Smooth muscle cell (in vitro differentiated cells): ENCODE data around the gene MYADML2. TPM values are rescaled to one million over a fixed set of nuclear protein-coding genes. Genes with fewer than 3 reads are reported as not detected.

Source experiments
- DNase-seq: peaks from one replicate; lab custom pipeline; 2025; ENCODE audit not compliant: unreplicated experiment; lab: John Stamatoyannopoulos, UW
- H2AFZ ChIP-seq: fragments of 200-600 bp; sonication (generic); 2 replicates; pipeline ENCODE4 v1.6.0; 2016; ENCODE audit warnings: antibody characterized with exemption, low read depth, mild to moderate bottlenecking
- H3F3A ChIP-seq: fragments of 200-600 bp; sonication (generic); 2 replicates; pipeline ENCODE4 v1.6.0; 2017; ENCODE audit warnings: antibody characterized with exemption, low read depth
- H3K27ac ChIP-seq: fragments of 200-600 bp; sonication (generic); 2 replicates; pipeline ENCODE4 v1.5.1; 2016; ENCODE audit warnings: low read depth, mild to moderate bottlenecking
- H3K27me3 ChIP-seq: fragments of 200-600 bp; sonication (generic); 2 replicates; pipeline ENCODE4 v1.6.1; 2016; ENCODE audit warnings: low read depth, mild to moderate bottlenecking
- H3K36me3 ChIP-seq: fragments of 200-600 bp; sonication (generic); 2 replicates; pipeline ENCODE4 v1.5.1; 2016; ENCODE audit warnings: low read depth
- H3K4me1 ChIP-seq: fragments of 200-600 bp; sonication (generic); 2 replicates; pipeline ENCODE4 v1.5.1; 2016; ENCODE audit warnings: low read depth
- H3K4me2 ChIP-seq: fragments of 200-600 bp; sonication (generic); 2 replicates; pipeline ENCODE4 v1.6.0; 2016; ENCODE audit warnings: mild to moderate bottlenecking
- H3K4me3 ChIP-seq: fragments of 200-600 bp; sonication (generic); 2 replicates; pipeline ENCODE4 v1.5.1; 2016; ENCODE audit warnings: mild to moderate bottlenecking
- H3K79me2 ChIP-seq: fragments of 200-600 bp; sonication (generic); 2 replicates; pipeline ENCODE4 v1.6.0; 2016; ENCODE audit warnings: low read depth, mild to moderate bottlenecking
- H3K9ac ChIP-seq: fragments of 200-600 bp; sonication (generic); 2 replicates; pipeline ENCODE4 v1.6.0; 2016; ENCODE audit warnings: low read depth
- H3K9me3 ChIP-seq: fragments of 200-600 bp; sonication (generic); replicated peaks from 2 replicates; pipeline ENCODE4 v1.5.1; 2016; ENCODE audit warnings: low read depth
- H4K20me1 ChIP-seq: fragments of 200-600 bp; sonication (generic); 2 replicates; pipeline ENCODE4 v1.6.0; 2016; ENCODE audit warnings: low read depth
- WGBS: methylation state at CpG from one replicate; pipeline ENCODE4 v1.1.7; 2016; ENCODE audit warnings: low lambda C conversion rate; 5-methylcytosine and 5-hydroxymethylcytosine counted together
- polyA plus RNA-seq: library from polyadenylated mRNA; unstranded; fragments of >200 nt; fragmentation: Nextera tagmentation; extraction: Ambion mirVana; gene quantifications from 2 replicates; pipeline ENCODE4 v1.2.1, GENCODE V29; 2016
- total RNA-seq: library from RNA; depleted of rRNA; stranded (reverse); fragments of >200 nt; gene quantifications from 2 replicates; pipeline ENCODE4 v1.2.3, GENCODE V29; 2014
- TF ChIP-seq, protein P1 (sequence below): fragments of 200-600 bp; sonication (generic); IDR thresholded peaks from 2 replicates; pipeline ENCODE4 v1.5.1; 2017; ENCODE audit warnings: borderline replicate concordance, mild to moderate bottlenecking, antibody characterized with exemption; ENCODE audit not compliant: insufficient read depth, poor library complexity, severe bottlenecking

MYADML2 gene
- total and polyA plus RNA-seq, 2 experiments from 2014 or later = not detected

DNA sequence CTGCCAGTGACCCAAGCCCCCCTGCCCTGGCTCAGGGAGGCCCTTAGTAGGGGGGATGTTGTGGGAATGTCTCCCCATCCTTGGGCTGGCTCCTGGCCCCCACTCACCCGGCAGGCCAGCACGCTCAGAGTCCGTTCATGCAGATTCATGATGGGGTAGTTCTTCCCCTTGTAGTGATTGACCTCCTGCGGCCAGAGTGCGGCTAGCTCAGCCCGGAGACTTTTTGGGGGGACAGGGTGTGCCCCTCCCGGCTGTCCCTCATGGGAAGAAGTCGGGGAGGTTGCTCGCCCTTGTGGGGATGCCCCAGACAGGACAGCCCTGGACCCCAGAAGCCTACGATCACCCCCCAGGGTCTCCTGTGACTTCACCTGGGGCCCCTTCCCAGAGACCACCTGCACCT lies 41.0 kb downstream of the MYADML2 start:
- Histone ChIP-seq H2AFZ (no peak overlapping the region), H3K36me3 (no peaks in the 10 kb centered on the region), H3K4me3 (no peak overlapping the region), H3K27ac (no peak overlapping the region), H3F3A (no peaks in the 10 kb centered on the region), H3K79me2 (peaks cover 10% of the 10 kb centered on the region), H3K27me3 (no peaks in the 10 kb centered on the region), H3K4me2 (no peak overlapping the region), H3K9me3 (no peaks in the 10 kb centered on the region), H3K4me1 (peaks cover 7% of the 10 kb centered on the region), H3K9ac (no peak overlapping the region), H4K20me1 (peaks cover 19% of the 10 kb centered on the region)
- WGBS = 98% methylated on average over 10 of the region's 10 CpGs
- TF ChIP-seq, protein P1, sequence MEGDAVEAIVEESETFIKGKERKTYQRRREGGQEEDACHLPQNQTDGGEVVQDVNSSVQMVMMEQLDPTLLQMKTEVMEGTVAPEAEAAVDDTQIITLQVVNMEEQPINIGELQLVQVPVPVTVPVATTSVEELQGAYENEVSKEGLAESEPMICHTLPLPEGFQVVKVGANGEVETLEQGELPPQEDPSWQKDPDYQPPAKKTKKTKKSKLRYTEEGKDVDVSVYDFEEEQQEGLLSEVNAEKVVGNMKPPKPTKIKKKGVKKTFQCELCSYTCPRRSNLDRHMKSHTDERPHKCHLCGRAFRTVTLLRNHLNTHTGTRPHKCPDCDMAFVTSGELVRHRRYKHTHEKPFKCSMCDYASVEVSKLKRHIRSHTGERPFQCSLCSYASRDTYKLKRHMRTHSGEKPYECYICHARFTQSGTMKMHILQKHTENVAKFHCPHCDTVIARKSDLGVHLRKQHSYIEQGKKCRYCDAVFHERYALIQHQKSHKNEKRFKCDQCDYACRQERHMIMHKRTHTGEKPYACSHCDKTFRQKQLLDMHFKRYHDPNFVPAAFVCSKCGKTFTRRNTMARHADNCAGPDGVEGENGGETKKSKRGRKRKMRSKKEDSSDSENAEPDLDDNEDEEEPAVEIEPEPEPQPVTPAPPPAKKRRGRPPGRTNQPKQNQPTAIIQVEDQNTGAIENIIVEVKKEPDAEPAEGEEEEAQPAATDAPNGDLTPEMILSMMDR = no peak
- no peak for DNase-seq

DNA sequence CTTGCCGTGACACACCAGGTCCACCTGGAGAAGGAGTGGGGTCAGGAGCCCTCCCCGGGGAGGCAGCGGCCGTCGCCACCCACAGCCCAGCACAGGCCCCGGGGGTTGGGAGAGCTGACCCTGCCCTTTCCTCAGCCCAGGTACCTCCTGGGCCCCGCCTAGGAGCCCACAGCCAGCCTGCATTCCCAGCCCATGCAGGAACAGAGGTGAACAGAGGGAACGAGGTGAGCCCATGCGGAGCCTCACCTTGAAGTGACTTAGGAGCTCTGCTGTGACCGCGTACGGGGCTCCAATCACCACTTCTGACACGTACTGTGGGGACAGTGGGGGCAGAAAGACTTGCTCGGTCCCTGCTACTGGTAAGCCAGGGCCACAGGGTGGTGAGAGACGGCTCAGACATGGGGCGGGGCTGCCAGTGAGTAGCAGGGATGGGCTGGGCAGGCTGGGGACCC lies 41.6 kb downstream of the MYADML2 start:
- Histone ChIP-seq H3K79me2 (peaks cover 6% of the 10 kb centered on the region), H3K4me1 (peaks cover 6% of the 10 kb centered on the region), H3F3A (no peaks in the 10 kb centered on the region), H3K27ac (no peak overlapping the region), H3K4me3 (no peak overlapping the region), H3K9ac (no peak overlapping the region), H3K4me2 (no peak overlapping the region), H3K27me3 (no peaks in the 10 kb centered on the region), H3K36me3 (no peaks in the 10 kb centered on the region), H2AFZ (no peak overlapping the region), H3K9me3 (no peaks in the 10 kb centered on the region), H4K20me1 (peaks cover 17% of the 10 kb centered on the region)
- WGBS = 96% methylated on average over 16 of the region's 16 CpGs
- TF ChIP-seq, protein P1 = no peak
- DNase-seq = no peak

DNA sequence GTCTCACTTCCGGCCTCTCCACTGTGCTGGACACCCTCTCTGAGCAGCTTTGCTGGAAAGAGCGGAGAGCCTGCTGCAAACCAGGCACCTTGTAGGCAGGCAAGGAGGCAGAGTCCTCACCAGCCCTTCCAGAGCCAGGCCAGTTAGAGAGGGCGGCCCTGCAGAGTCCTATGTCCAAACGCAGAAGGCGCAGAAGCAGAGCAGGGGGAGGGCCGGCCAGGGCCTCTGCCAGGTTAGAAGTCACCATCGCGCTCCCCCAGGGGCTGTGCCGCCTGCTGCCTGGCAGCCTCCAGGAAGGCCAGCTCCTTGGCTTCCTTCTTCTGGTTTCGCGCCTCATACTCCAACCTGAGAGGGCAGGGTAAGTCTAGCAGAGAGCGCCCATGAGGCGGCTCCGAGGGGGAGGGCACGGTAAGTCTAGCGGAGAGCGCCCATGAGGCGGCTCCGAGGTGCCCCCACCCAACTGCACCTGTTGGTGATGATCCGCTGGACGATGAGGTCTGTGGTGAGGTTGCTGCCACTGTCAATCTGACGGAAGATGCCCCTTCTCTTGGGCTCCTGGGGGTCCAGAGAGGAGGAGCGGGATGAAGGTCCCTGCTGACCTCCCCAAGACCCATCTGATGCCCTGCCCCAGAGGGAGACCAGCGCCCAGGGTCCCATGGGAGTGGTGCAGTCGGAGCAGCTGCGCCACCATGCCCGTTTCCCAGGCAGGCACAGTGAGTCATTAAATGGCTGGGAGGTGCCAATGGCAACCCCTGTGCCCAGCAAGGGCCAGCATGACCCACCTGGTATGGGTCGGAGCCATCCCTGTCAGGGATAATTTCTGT lies 42.2 kb downstream of the MYADML2 start:
- H3K36me3 ChIP-seq = no peaks in the 10 kb centered on the region
- no peaks in the 10 kb centered on the region for H3K9me3 ChIP-seq
- H3K9ac ChIP-seq = no peak overlapping the region
- DNase-seq = no peak
- peaks cover 3% of the 10 kb centered on the region for H3K4me1 ChIP-seq
- peaks cover 2% of the 10 kb centered on the region for H3F3A ChIP-seq
- WGBS = 97% methylated on average over 26 of the region's 28 CpGs
- H4K20me1 ChIP-seq = peaks cover 17% of the 10 kb centered on the region
- no peaks in the 10 kb centered on the region for H3K27me3 ChIP-seq
- no peak overlapping the region for H3K4me2 ChIP-seq
- H3K27ac ChIP-seq = no peak overlapping the region
- H2AFZ ChIP-seq = no peak overlapping the region
- TF ChIP-seq, protein P1 = no peak
- H3K4me3 ChIP-seq = no peak overlapping the region
- H3K79me2 ChIP-seq = no peaks in the 10 kb centered on the region
